ENCODE measurements around the gene LEFTY1.

The LEFTY1 gene

DNA sequence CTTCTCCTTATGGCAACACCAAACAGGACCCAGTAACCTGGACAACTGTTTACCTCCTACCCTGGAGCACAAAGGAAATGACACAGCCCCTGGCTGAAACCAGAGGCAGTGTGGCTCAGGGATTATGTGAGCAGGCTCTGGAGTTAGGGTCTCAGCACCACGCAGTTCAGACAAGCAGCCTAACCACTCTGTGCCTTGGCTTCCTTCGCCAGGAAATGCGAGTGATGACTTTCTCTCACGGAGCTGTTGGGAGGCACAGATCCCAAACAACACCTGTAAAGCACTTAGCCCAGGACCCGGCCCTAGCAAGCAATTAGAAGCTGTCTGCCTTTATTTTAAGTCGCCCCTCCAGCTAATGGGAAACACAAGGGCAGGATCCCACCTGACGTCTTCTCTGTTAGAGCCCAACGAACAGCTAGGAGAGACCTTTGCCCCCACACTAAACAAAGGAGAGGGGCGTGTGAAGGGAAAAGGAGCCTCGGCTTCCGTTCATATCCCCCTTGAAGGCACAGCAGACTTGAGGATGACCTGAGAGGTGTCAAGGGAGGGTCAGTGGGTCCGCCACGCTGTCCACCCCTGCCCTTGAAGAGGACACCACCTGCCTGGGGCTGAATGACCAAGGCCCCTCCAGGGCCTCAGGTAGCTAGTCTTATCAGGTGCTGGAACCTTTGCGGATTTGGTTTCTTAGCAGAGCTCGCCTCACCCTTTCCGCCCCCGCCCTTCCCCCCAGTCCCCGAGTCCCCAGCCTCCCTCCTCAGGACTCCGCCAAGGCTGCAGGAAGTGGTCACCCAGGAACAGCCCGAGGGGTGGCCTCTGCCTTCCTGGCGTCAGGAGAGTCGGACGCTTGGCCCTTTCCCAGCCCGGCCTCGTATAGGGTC lies 7.6 kb downstream of the LEFTY1 start:
- TF ChIP-seq CTCF (conservative IDR thresholded peaks at IDR 0.05; ENCODE audit: low read length): no peak
- peak; percentile 48 for DNase-seq (ENCODE audit: low read depth)
- H3K4me3 ChIP-seq (ENCODE audit: low read length): peak overlapping the region; percentile 97

- TF ChIP-seq CTCF (conservative IDR thresholded peaks at IDR 0.05; ENCODE audit: low read length): no peak
- DNase-seq (ENCODE audit: low read depth): no peak
- peak overlapping the region; percentile 97 for H3K4me3 ChIP-seq (ENCODE audit: low read length)
These were observed 8.3 kb downstream of the LEFTY1 start for GRCh38 chr1:225880636-225881035.

- DNase-seq (ENCODE audit: low read depth): no peak
- no peak overlapping the region for H3K4me3 ChIP-seq (ENCODE audit: low read length)
- no peak for TF ChIP-seq CTCF (conservative IDR thresholded peaks at IDR 0.05; ENCODE audit: low read length)
These were observed 8.7 kb downstream of the LEFTY1 start for GRCh38 chr1:225880222-225880588.

DNA sequence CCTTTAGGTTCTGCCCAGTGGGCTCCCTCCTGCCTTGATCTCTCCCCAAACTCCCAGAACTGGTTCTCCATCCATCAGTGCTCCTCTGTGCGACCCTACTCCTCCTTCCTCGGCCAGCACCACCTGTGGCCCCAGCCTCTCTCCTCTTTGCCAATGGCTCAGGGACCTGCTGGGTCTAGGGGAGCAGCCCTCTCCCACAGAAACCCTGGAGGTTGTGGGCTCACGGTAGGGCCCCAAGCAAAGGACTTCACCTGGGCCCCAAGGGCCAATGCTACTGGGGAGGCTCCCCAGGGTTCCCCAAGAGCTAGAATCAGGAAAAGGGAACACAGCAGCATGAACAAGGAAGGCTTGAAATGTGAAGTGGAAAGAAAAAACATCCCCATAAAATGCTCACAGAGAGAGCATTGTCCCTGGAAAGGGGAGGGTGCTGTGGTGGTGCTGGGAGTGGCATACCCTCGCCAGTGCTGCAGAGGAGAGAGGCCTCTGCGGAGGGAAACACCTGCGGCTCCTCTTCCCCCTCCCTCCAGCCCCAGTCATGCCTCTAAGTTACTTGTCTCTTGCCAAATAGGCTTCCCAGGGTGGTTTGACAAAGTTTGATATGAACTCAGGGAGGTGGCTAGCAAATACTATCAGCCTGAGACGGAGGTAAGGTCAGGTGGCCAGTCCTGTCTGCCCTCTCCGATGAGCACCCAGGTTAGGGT lies 9.3 kb downstream of the LEFTY1 start:
- no peak for TF ChIP-seq CTCF (conservative IDR thresholded peaks at IDR 0.05; ENCODE audit: low read length)
- DNase-seq (ENCODE audit: low read depth): no peak
- no peak overlapping the region for H3K4me3 ChIP-seq (ENCODE audit: low read length)

- TF ChIP-seq CTCF (conservative IDR thresholded peaks at IDR 0.05; ENCODE audit: low read length): no peak
- DNase-seq (ENCODE audit: low read depth): no peak
- H3K4me3 ChIP-seq (ENCODE audit: low read length): no peak overlapping the region
These were observed 10.7 kb downstream of the LEFTY1 start for GRCh38 chr1:225878282-225878681.

DNA sequence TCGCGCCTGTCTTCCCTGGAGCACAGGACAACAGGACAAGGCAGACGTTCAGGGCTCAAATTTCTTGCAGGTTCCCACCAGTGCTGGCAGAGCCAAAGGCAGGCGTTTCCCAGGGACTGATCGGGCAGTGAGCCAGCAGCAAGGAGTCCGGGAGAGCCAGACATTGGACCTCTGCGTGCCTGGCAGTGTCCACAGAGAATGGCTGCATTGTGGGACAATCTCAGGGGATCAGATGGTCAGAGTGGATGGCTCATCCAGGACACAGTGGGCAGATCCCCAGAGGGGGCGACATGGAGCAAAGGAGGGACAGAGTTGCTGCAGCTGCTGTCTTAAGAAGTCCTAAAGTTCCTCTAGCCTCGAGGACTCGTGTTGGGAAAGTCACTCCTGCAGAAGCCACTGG lies 11.4 kb downstream of the LEFTY1 start:
- no peak overlapping the region for H3K4me3 ChIP-seq (ENCODE audit: low read length)
- TF ChIP-seq CTCF (conservative IDR thresholded peaks at IDR 0.05; ENCODE audit: low read length): peak; percentile 69
- peak; percentile 61 for DNase-seq (ENCODE audit: low read depth)
